Measurements from ENCODE around the gene YAP1.
A peak's percentile ranks its signal among the peaks of the same experiment; 100 is the strongest.
"Not testable (repeated sequence)": the region's sequence is repeated elsewhere in the genome, so short reads cannot be mapped to it uniquely, and the experiment has no call there.

Gene YAP1

DNA sequence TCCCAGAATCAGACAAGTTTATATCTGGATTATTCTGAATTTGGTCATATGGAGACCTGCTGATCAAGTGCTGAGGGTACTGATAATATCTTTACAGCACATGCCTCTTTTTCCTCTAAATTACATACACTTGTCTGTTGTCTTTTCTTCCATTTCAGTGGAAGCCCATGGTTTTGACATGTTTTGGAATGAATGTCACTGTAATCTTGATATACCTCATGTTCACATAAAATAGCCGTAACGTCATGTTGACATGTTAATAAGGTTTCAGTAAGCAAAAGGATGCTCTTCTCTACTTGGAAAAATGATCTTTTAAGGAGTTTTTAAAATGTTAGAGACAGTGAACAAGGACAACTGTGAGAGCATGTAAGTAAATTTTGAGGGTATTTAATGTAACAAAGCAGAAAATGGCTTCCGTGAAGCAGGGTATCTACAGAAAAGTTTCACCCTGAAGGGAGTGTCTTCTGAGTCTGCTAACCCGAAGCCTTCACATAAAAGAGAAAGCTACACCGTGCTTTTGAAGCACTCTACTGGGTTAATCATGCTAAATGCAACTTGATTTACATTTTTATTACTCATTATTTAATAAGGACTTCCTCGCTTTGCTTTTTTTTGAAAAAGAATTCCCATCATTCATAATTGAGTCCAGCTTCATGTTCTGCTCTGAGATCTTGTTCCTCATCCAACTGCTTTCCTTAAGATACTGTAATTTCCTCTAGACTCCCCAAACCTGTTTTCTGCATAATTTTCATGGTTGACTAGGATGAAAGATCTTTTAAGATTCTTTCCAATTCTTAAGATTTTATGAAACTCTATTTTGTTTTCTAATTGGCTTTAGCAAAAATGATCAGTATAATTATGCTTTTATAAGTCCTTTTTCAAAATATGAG is 56.2 kb downstream of the YAP1 start:
- no peak for DNase-seq

DNA sequence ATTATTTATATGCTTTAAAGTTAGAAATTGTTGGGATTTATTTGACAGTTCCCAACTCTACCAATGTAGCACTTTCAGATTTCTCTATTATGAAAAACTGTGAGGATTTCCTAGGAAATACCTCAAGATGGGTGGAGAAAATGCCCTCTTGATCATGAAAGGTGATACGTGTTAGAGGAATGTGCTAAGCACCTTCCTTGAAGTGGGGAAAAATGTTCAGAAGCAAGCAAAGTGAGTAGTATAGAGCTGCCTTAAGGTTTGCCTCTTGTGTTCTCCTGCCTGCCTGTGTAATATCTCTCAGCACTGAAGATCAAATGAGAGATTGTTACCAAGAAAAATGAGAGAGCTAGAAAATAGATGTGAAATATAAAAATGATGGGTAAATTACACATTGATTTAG is 58.2 kb downstream of the YAP1 start:
- no peak for DNase-seq

DNA sequence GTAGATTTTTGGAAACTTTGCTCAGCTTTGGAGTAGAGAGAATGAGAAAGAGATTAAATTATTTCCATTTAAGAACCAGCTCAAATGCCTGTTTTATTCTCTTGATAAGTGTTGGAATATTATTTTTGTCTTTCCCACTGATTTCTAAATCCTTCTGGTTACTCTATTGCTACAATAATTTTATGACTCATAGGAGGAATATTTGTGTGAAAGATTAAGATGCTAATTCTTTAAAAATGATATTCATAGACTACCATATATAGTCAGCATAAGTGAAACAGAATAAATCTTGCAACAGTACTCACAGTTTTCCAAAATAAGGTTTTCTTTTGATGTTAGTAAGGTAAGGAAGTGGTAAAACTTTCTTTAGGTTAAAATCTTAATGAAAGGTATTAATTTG is 60.9 kb downstream of the YAP1 start:
- DNase-seq: no peak

DNA sequence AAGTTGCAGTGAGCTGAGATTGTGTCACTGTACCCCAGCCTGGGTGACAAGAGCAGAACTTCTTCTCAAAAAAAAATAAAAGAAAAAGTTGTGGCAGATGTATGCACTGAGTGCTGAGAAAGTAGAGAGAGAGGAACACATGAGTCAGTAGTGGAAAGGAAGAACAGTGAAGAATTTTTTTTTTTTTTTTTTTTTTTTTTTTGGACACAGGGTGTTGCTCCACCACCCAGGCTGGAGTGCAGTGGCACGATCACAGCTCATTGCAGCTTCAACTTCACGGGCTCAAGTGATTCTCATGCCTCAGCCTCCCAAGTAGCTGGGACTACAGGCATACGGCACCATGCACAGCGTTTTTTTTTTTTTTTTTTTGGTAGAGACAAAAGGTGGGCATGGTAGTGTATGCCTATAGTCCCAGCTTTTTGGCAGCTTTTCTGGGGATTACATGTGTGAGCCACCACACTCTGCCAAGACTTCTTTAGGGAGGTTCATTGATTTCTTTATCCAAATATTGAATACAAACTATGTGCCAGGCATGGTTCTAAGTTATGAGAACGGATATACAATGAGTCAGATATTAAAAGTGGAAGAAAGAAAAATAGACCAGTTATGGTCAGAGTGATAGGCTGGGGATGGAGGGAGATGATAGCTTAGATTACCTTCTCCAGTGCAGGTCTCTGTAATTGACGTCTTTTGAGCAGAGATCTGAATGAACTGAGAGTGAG is 62.0 kb downstream of the YAP1 start:
- no peak for DNase-seq

DNA sequence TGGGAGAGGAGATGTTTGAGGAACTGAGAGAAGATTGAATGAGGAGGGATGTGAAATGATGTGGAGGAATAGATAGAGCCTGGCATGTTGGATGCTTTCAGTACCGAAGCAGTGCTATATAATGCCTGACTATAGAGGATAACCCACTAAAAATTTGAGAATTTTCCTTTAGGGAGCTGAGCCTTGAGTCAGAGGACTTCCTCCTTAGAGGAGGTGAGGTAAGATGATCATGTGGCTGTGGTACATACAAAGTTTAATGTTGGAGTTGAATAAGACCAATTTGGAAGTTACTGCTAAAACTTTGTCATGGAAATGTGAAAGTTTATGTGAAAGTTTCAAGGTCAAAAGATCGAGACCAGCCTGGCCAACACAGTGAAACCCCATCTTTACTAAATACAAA is 66.9 kb downstream of the YAP1 start:
- DNase-seq: no peak

DNA sequence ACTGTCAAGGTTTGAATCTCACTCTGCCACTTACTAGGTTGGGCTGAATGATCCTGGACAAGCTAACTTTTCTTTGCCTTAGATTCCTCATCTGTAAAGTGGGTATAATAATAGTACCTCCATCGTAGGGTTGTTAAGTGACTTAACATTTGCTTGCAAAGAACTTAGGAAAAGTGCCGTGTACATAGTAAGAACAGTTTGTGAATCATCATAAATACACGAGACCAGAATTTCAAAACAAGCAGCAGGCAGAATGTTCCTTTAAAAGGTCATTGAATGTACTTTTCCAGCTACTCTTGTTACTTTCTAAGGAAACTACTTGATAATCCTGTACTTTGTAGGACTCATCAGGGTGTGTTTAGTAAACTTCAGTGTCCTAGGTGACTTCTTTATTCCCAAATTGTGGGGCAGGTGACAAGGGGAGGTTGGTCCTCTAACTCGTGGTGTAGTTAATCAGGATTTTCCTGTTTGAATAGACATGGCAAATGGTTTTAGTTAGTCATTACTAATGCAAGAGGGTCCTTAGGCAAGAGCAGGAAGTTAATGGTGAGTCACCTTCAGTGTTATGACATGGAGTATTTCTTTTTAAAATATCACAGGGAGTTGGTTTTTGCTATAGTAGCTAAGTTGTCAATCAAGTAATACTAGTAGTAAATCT is 67.9 kb downstream of the YAP1 start:
- DNase-seq: no peak

DNA sequence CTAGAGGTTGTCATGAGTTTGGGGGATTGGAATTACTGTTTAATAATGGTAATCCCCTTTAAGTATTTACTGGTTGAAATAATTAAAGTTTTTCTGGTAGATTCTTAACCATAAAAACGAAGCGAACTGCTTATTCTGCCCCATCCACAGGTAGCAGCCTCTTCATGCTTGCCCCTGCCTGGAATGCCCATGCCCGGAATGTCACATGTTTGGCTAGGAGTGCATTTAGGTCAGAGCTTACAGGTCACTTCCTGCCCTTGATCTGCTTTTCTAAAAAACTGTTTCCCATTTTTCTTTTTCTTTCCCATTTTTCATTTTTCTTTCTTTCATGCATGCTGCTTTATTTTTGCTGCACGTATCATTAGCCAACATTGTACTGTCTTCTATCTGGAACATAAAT is 69.1 kb downstream of the YAP1 start:
- DNase-seq: no peak

DNA sequence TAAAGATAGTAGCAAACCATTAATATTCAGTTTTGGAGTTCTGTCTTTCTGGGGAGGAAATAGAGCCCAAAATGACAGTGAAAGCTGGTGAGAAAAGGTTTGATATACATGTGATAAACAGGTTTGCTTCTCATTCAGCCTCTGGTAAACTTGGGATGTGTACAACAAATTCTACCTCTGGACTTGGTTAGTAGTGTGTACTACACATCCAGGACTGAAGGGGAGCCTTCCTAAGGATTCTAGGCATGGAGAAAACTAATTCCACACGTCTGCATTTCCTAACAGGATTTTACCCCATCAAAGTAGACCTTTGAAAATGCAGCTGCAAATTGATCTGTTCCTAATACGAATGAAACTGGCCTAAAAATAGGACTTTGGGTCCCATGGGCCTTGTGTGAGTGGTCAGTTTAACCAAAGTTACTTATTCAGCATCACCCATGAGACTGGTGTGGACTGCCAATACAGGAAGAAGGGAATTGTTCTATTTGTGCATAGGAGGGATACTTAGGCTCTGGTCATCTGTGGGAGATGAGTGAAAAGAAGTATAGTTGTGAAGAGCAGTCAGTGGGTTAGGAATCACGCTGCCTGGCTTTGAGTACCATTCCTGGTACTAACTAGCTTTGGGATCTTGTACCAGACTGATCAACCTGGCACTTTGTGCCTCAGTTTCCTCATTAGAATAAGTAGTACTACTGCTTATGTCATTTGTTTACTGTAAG is 74.2 kb downstream of the YAP1 start:
- no peak for DNase-seq

DNA sequence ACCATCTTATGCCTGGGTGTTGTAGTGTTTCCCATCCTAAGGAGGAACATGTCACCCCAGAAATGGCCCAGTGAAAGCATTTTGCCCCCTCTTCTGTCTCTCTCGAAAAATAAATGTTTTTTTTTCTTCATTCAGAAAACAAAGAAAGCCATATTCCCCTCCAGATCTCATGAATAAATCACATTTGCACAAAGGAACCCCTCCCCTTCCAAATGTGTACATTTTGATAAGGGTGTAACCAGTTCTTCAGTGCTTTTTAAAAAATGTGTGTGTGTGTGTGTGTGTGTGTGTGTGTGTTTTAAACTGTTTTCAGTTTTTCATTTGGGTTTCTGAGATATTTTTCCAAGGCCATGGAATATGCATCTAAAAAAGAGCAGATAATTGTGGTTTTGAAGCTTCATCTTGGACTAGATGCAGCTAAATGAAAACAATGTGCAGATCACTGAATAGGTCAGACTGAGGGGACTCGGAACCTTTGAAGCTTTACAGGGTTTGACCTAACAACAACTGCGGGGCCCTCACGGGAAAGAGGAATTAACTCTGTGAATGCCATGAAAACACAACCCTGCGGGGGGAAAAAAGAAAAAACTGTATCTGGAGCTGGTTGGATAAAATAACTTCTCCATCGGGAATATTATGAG is 76.4 kb downstream of the YAP1 start:
- no peak for DNase-seq

DNA sequence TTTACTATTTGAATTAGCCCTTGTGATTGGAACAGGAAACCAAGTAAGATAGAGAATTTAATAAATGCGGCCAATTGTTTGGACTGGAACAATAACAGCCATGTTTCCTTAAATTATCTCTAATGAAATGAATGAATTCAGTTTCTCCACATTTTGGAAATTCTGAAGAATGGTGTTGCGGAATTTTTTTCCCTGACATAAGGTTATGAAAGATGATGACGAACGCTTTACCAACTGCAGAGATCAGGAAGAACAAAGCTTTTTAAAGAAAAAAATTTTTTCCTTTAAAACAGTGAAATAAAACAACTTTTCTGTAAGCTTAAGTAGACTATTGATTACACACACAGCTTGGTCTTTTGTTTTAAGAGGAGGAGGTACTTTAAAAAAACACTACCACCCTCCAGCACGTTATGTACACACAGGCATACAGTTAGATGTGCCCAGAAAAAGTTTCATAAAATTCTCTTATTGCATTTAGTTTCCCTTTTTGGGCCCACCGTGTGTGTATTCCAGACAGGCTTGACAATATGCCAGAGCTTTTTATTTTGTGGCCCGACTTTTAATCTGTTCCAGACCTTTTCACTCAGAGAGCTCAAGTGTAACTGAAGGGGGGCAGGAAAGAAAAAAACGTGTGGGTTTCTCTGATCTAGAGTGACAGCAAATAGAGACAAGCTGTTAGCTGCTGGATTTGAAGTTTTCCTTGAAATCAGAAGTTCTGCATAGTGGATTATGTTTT is 77.3 kb downstream of the YAP1 start:
- peak in 1 of 3 experiments; percentile 40 for DNase-seq

DNA sequence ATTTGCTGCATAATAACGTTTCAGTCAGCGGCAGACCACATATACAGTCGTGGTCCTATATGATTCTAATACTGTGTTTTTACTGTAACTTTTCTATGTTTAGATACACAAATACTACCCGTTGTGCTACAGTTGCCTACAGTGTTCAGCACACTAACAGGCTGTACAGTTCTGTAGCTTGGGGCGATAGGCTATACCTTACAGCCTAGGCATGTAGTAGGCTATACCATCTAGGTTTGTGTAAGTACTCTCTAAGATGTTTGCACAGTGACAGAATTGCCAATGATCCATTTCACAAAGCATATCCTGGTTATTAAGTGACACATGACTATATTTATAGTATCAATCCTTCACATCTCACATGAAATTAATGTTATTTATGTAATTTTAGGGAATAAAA is 78.2 kb downstream of the YAP1 start:
- DNase-seq: peak in 2 of 3 experiments; percentile 9 to 56

DNA sequence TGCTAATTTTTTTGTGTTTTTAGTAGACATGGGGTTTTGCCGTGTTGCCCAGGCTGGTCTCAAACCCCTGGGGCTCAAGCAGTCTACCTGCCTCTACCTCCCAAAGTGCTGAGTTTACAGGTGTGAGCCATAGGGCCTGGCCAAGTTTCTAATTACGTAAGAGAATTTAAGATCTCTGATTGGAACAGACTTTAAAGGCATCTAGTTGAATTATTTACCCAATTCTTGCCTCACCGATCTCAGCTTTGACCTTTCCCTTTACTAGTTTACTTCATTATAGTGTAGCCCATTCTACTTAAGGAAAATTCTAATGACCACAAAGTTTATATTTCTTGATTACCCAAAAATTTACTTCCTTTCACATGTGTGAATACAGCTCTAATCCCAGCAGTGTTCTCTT is 81.6 kb downstream of the YAP1 start:
- DNase-seq: no peak

DNA sequence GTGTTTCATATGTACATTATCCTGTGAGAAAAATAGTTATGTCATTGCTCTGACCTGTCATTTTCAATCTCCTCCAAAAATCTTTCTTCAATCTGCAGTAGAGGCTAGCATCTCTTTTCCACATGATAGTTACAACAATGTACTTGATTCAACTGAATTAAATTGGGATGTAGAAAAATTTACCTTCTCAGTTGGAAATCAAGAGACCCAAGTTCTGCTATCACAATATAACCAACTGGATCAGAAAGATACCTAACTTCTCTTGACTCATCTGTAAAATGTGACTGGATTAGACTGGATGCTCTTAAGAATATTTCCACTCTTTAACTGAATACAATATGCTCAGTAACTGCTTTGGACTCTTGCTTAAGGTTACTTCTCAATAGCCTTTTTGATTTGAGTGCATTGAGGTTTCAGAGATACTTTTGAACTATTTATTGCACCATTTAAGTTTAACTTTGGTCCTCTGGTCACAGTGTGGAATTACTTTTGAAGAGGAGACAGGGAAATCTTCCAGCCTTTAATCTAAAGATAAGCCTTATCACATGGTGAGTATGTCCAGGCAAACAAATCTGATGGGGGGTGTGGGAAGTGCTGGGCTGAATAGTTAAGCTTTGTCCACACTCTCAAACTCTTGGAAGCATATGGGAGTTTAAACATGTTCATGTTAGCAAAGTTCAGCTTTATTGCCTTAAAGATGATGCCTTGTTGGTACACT is 82.3 kb downstream of the YAP1 start:
- DNase-seq: no peak

DNA sequence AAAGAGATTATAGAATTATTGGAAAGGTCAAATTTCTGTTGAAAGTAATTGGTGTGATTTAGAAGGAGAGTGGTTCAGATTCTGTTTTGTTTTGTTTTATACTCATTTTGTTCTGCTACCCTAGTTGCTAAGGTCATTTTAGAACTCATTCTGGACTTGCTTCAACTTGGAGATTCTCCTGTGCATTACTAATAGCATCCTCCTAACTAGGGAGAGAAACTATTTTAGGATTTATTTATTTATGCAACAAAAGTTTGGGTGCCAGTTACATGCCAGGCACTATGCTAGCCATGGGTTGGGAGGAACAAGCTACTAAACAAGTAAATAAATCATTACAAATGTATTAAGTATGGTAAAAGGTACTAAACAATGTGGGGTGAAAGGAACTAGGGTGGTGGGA is 84.0 kb downstream of the YAP1 start:
- DNase-seq: no peak

DNA sequence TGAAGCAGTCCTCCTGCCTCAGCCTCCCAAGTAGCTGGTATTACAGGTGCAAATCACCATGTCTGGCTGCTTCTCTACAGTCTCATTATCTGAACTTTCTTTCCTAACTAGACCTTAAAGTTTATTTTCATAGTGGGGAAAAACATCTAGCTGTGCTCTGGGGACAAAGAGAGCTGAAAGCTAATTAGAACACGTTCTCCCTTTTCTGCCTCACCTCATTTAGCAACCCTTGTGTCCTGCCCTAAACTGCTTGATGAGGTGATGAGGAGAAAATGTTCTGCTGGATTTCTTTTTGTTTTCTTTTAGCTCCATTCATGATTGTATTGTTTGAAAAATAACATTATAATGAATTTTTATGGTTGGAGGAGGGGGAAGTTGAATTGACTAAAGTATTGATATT is 84.7 kb downstream of the YAP1 start:
- DNase-seq: no peak

DNA sequence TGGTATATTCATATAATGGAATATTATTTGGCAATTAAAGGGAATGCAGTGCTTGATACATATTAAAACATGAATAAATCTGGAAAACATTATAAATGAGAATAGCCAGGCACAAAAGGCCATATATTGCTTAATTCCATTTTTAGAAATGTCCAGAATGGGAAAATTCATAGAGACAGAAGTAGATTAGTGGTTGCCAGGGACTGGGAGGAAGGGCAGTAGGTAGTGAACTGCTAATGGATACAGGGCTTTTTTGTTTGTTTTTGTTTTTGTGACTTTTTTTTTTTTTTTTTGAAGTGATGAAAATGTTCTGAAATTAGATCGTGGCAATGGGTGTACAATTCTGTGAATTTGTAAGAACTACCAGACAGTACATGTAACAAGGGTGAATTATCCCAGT is 86.1 kb downstream of the YAP1 start:
- DNase-seq: no peak

DNA sequence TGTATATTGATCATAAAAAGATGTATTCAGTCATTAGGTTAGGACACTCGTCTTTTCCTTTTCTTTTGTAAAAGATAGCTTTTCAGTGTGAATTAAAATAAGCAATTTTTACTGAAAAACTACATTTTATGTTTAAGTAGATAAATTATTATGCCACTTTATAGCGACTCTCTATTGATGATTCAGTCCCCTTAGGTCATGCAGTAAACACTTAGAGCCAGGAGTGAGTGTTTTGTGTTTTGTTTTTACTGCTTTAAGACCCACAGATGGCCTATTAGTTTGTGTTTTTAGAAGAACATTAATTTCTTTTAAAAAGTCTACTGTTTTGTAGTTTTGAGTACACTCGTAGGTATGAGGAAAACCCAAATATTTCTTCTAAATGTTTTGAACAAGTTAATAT is 86.6 kb downstream of the YAP1 start:
- no peak for DNase-seq

DNA sequence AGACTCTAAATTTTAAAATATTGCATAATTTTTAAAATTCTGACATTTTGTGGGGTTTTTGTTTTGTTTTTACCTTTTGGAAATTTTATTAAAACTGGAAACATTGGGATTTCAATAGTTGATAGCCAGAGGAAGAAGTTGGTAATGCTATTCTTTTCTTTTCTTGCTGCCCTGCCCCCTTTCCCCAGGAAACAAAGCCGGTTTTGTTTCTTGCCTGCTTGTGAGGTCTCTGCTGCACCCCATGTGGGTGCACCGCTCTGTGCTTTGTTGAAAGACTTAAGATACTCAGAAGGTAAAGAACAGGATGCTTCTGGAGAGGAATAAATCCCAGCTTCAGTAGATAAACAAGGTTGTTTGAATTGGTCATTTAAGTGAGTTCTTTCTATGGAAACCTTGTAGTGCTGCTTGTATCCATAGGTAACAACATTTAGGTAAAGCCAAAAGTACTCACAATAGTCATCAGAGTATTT is 87.5 kb downstream of the YAP1 start:
- DNase-seq: peak in 1 of 3 experiments; percentile 30

DNA sequence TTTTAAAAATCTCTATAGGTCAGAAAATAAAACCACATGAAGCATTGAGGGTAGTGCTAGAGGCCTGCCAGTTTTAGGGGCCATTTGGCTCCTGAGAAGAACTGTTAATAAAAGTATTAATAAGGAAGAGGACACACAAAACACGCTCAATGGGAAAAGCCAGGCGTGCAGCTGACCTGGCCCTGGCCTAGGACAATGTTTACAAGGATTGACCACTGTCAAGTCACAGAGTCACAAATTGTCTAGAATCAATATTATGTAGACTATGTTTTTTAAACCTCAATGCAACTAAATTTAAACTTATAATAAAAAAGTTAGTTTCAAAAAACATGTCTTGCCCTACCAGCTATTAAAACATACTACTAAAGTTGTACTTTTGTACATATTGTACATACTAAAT is 89.4 kb downstream of the YAP1 start:
- no peak for DNase-seq

DNA sequence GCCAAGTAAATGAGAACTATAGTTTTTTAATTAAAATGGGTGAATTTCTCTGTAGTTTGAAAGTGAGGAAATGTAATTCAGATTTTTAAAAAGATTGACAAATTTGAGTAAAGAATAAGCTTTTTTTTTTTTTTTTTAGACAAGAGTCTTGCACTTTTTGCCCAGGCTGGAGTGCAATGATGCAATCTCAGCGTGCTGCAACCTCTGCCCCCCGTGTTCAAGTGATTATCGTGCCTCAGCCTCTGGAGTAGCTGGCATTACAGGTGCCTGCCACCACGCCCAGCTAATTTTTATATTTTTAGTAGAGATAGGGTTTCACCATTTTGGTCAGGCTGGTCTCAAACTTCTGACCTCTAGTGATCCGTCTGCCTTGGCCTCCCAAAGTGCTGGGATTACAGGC is 90.1 kb downstream of the YAP1 start:
- not testable (repeated sequence) for DNase-seq

DNA sequence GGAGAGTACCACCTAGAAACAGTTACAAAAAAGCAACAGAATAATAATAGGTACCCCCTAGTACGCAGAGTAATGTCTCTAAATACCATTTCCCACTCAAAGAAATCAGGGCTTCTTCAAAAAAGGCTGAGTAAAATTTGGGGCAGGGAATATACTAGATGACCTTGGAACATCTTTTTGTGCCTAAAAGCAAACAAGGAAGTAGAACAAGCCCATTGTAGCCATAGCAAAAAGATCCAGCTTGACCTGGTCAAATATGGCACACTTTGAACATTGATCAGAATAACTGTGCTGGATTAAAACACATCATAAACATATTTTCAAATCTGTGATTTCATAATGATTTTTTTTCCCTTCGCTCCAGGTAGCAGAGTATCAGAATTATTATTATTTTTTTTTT is 91.5 kb downstream of the YAP1 start:
- DNase-seq: no peak

All from NCI-H1417 (cell line).